Placental pericyte (primary cell): ENCODE data around the gene VEGFC. TPM values are rescaled to one million over a fixed set of nuclear protein-coding genes. Genes with fewer than 3 reads are reported as not detected.

ENCODE experiments used
- total RNA-seq: library from RNA; depleted of rRNA; stranded (reverse); fragments of >200 nt; gene quantifications from 2 replicates; pipeline ENCODE4 v1.2.3, GENCODE V29; 2012

VEGFC gene, protein sequence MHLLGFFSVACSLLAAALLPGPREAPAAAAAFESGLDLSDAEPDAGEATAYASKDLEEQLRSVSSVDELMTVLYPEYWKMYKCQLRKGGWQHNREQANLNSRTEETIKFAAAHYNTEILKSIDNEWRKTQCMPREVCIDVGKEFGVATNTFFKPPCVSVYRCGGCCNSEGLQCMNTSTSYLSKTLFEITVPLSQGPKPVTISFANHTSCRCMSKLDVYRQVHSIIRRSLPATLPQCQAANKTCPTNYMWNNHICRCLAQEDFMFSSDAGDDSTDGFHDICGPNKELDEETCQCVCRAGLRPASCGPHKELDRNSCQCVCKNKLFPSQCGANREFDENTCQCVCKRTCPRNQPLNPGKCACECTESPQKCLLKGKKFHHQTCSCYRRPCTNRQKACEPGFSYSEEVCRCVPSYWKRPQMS
- total RNA-seq, result 59.7 and 65.4 TPM in 2 replicates

DNA sequence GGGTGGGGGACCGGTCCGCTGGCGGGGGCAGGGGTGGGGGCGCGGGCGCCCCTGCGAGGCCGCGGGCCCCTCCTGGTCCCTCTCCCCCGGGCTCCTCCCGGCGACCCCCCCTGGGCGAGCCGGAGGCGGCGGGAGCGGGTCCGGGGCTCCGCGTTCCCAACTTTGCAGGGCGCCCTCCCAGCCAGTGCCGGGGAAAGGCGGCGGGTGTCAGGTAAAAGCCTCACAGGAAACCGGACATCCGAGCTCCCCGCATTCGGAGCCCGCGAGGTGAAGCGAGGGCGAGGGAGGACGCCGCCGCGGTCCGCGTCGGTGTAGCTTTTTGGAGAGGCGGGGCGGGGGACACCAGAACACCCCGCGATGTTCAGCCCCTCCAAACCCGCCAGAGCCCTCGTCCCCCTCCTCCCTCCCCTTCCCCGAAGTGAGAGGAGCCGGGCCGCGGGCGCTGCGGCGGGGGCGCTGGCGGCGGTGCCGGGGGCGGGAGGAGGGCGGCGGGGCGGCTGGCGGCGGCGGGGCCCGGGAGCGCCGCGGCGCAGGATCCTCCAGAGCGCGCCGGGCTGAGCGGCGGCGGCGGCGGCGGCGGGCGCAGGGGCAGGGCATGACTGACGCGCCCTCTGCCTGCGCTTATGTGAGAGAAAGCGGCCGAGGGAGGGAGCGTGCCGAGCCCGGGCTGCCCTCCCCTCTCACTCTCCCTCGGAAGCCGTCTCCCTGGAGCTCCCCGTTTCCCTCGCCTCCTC is at the start of gene VEGFC:
Gene VEGFC (minus strand): TSS at position 597 of the 734 bp plus-strand sequence. CDS start 611 bp downstream, outside the sequence.

